GM19463 (cell line): Measurements from ENCODE around the gene CLDN20.
"Not testable (repeated sequence)": the region's sequence is repeated elsewhere in the genome, so short reads cannot be mapped to it uniquely, and the experiment has no call there.

Experiments used
- ATAC-seq: cut with Tn5 transposase; IDR thresholded peaks from one replicate; pipeline ENCODE4 v1.9.1; 2021; ENCODE audit warnings: mild to moderate bottlenecking, moderate library complexity; ENCODE audit not compliant: unreplicated experiment

CLDN20 gene, protein sequence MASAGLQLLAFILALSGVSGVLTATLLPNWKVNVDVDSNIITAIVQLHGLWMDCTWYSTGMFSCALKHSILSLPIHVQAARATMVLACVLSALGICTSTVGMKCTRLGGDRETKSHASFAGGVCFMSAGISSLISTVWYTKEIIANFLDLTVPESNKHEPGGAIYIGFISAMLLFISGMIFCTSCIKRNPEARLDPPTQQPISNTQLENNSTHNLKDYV

DNA sequence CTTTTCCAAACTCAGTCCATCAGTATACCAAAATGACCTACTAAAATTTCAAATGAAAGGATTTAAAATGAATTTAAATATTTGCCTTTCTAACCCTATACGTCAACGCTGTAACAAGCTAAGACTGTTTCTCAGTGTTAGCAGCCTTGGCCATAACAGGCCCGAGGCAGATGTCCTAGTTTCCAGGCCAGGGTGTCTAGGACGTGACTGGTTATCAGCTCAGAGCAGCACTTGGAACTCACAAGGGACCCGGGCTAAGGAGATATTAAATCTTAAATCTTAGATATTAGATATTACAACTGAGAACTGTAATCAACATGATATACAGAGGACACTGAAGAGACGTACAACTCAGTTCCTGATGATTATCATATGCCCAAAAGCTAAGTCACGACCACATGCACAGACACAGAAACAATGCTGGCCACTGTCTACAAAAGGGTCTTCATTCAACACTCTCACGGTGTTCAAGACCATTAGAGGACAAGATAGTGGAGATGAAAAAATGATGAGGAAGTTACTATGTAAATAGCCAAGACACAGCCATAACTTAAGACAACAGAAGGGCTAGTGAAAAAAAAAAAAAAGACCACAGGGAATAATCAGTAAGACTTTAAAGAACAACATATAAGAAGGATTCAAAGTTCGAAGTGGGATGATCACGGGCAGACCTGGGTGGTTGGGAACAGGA lies at the start of gene CLDN20:
TSS of gene CLDN20 (plus strand) at position 641 of the 691 bp plus-strand sequence. CDS start 11,707 bp downstream, outside the sequence.
- ATAC-seq = no peak

DNA sequence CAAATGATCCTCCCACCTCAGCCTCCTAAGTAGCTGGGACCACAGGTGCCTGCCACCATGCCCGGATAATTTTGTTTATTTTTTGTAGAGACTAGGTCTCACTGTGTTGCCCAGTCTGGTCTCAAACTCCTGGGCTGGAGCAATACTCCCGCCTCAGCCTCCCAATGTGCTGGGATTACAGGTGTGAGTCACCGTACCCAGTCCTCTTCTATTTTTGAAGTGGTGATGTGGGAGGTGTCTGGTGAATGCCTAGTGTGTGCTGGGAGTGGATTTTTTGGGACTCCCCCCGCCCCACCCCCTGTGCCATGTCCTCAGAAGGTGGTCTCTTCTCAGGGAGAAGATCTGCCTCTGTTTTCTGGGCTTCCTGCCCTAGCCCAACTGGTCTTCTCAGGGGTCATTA lies 47.9 kb upstream of the CLDN20 start:
- ATAC-seq = no peak

GRCh38 chr6:155216312-155217046 lies 47.3 kb upstream of the CLDN20 start:
- ATAC-seq = no peak

- not testable (repeated sequence) for ATAC-seq
Measured at GRCh38 chr6:155218711-155219110, 45.1 kb upstream of the CLDN20 start.

DNA sequence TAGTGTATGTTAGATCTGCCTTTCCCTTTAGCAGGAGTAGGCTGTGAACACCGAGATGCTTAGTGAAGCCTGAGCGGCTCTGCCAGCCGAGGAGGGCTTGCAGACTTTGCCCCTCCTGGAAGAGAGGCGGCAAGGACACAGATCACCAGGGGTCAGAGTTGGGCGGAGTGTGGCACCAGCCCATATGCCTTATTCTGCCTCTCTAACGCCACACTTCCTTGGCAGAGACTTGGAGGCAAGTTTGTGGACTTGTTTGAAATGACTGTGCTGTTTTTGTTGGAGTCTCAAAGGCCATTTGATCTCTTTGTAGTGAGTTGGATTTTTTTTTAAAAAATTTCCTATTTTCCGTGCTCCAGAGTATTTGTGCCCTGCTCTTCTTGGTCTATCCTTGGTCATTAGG lies 44.5 kb upstream of the CLDN20 start:
- ATAC-seq = no peak

- ATAC-seq = no peak
Measured at GRCh38 chr6:155219858-155220301, 43.9 kb upstream of the CLDN20 start.

DNA sequence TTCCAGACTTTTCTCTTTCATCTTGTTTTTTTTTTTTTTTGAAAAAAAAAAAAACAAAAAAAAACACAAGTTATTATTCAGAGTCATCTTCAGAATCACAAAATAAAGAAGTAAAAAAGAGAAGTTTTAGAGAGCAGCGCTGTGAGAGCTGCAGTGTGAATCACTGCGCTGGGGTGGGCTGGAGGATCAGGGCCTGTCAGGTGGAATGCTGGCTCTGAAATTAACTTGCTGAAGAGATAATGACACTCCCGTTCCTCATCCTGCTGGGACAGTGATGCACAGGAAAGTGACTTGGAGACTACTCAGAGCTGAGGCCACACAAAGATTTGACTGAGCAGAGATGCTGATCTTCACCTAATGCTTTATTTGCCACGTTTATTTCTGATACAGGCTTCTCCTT lies 42.7 kb upstream of the CLDN20 start:
- no peak for ATAC-seq

DNA sequence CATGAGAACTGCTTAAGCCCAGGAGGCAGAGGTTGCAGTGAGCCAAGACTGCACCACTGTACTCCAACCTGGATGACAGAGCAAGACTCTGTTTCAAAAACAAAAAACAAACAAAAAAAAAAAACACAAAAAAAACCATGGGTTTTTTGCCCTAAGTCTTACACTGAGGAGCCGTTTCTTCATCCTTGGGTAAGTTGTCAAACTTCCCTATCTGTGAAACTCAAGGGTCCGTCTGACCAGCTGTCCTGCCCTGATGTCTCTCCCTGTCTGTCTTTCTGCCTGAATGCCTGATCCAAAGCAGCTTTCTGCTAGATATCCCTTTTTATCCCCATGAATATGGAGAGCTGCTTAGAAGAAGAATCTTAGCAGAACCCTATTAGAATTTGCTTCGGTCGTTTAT lies 41.3 kb upstream of the CLDN20 start:
- ATAC-seq = no peak

- peak; percentile 89 for ATAC-seq
Measured at GRCh38 chr6:155223646-155224451, 40.0 kb upstream of the CLDN20 start.

- no peak for ATAC-seq
Measured at GRCh38 chr6:155224618-155225017, 39.2 kb upstream of the CLDN20 start.

DNA sequence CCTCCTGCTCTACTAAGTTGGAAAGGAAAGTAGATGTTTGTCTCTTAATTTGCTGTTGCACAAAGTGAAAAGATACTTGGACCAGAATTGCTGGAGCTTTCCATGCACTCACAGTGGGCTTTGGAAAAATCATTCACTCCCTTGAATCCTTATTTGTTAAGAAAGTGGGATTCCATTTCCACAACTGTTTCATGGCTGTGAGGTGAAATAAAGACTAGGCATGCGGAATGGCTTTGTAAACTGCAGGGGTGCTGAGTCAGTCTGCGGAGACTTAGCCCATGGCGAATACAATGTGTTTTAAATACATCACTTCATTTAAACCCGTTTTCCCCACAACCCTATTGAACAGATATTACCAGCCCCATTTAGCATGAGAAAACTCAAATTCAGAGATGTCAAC lies 36.8 kb upstream of the CLDN20 start:
- ATAC-seq = no peak

DNA sequence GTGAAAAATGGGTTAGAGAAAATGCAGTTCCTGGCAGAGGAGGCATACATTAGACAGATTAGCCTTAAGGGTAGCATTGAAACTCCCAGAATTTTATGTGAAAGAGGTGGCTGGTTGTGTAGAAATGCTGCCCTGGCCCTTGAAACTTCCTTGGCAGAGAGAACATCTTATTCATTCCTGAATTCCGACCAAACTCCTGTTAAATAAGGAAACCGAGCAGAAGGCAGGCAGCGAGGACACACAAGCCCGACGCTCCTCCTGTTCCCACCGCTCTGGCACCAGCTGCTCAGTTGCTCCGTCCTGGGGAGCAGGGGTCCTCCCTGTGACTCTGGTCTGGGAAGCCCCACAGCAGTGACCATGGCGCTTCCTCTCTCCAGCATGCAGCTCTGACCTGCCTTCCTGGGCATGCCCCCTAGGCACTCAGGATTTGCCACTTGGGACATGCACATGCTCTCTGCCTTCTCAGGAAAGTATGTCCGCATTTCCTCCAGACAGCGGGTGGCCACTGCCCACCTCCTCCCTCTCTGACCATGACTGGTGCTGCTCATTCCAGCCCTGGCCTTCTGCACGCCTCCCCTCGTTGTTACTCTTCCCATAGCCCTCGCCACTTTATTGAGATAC lies 35.2 kb upstream of the CLDN20 start:
- ATAC-seq = no peak

GRCh38 chr6:155230975-155231374 lies 32.8 kb upstream of the CLDN20 start:
- ATAC-seq = not testable (repeated sequence)

DNA sequence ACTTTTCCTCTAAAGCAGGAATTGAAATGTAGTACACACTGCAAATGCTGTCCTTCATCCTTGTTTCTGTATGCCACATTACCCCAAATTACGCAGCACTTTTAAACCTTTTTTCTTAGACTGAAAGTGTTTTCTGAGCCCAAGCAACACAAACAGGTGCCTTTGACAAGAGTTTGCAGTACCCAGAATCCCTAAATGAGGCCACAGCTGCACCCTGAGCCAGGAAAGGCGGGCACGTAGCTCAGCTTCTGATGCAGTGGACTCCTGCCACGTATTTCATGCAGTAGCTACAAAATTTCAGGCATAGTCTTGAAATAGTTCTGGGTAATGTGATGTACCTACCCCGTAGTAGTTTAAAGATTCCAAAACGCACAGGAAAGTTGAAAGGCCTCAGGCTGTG lies 31.0 kb upstream of the CLDN20 start:
- no peak for ATAC-seq

DNA sequence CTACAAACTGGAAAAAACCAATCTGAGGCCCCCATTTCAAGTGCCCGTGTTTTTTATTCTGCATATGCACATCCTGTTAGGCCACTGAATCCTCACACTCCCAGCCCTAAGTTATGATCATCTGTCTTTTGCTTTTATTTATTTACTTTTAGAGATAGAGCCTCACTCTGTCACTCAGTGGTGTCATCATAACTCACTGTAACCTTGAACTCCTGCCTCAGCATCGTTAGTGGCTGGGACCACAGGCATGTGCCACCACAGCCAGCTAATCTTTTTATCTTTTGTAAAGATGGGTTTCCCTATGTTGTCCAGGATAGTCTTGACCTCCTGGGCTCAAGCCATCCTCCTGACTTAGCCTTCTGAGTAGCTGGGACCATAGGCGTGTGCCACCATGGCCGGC lies 29.6 kb upstream of the CLDN20 start:
- no peak for ATAC-seq

DNA sequence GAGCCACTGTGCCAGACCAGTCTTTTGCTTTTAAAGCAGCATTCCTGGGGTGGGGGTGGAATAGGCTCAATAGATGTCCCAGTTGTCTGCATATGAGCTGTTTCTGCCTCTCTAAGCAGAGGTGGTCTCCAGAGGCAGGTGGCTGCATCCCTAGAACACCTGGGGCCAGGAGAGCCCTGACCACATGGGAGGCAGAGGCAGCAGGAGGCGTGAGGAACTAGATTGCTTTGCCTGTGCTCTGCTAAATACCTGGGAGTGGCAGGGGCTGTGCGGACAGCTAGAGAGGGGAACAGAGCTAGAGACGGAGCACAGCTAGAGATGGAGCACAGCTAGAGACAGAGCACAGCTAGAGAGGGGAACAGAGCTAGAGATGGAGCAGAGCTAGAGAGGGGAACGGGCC lies 29.1 kb upstream of the CLDN20 start:
- no peak for ATAC-seq

DNA sequence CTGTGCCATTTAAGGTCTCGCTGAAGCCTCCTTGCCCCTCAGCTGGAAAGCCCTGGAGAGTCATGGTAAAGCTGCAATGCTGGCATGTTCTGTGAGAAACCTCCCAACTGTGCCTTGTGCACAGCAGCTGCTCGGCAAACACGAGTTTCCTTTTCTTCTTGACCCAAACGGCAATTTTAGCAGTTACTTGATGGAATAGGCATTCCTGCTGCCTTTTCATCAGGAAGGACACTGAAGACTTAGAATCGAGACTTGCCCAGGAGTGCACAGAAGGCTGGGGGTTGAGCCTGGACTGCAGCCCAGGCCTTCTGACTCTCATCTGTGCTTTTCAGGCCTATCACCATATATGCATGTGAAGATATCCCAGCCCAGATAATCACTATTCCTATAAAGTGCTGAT lies 28.7 kb upstream of the CLDN20 start:
- no peak for ATAC-seq

DNA sequence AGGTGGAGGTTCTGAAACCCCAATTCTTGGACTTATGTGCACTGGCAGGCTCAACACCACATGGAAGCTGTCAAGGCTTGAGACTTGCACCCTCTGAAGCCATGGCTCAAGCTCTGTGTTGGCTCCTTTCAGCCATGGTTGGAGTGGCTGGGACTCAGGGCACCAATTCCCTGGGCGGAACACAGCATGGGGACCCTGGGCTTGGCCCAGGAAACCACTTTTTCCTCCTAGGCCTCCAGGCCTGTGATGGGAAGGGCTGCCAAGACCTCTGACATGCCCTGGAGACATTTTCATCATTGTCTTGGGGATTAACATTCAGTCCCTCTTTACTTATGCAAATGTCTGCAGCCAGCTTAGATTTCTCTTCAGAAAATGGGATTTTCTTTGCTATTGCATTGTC lies 26.2 kb upstream of the CLDN20 start:
- no peak for ATAC-seq

GRCh38 chr6:155240905-155241600 lies 22.8 kb upstream of the CLDN20 start:
- ATAC-seq = no peak

- no peak for ATAC-seq
Measured at GRCh38 chr6:155241966-155242365, 21.8 kb upstream of the CLDN20 start.
